ENCODE measurements around the gene EPG5. TPM values are rescaled to one million over a fixed set of nuclear protein-coding genes. Genes with fewer than 3 reads are reported as not detected.
"Not testable (repeated sequence)": the region's sequence is repeated elsewhere in the genome, so short reads cannot be mapped to it uniquely, and the experiment has no call there.

Gene EPG5
- total and polyA plus RNA-seq, 2 donors from 2014 or later: 4.8 to 32.5 TPM

- FAIRE-seq (no peak), DNase-seq (no peak)
- Histone ChIP-seq H3K36me3 (ENCODE audit: control insufficient read depth in 2 of 3, insufficient read depth in 3 of 3, low read length in 3 of 3) (no peaks in the 10 kb centered on the region), H3K4me1 (ENCODE audit: control insufficient read depth in 2 of 3, insufficient read depth in 2 of 3, low read depth in 1 of 3, low read length in 3 of 3) (peaks cover 0 to 16% (median 6%) of the 10 kb centered on the region in 3 donors), H3K4me3 (ENCODE audit: low read length in 3 of 3) (no peak overlapping the region), H3K9ac (ENCODE audit: low read length in 3 of 3) (peak overlapping the region in 1 of 3 donors; percentile 37), H3K27ac (ENCODE audit: low read depth in 2 of 2, low read length in 2 of 2) (peak overlapping the region; percentile 76 to 83), H3K27me3 (ENCODE audit: control insufficient read depth, insufficient read depth, low read length) (no peaks in the 10 kb centered on the region), H3K9me3 (ENCODE audit: control insufficient read depth in 2 of 3, insufficient read depth in 1 of 3, low read length in 3 of 3) (no peaks in the 10 kb centered on the region)
- intact Hi-C loops (cut with DNase I): no loop called here
- TF ChIP-seq CTCF (IDR thresholded peaks at IDR 0.05; ENCODE audit: borderline replicate concordance, extremely low read depth, insufficient read depth): no peak
Observed at GRCh38 chr18:45962866-45963265, 4.3 kb downstream of the EPG5 start.

DNA sequence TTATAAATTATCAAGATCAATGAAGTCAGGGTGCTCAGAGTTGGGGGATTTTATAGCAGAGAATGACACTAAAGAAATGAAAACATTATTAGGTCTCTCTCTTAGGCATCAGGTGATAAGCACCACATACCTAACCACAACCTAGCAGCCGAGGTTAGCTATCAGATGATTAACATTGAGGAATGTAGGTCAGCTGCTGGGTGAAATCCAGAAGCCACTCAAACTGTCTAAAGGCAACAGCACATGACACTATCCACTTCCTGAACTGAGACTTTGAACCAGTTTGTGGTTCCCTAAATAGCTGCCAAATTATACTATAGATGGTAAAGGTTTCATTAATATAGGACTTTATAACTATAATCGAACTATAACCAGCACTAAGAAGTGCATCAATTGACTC lies 4.7 kb downstream of the EPG5 start:
- DNase-seq (peak in 2 of 5 donors; percentile 8 to 32), FAIRE-seq (peak; percentile 56)
- intact Hi-C loops (cut with DNase I): no loop called here
- Histone ChIP-seq H3K27ac (ENCODE audit: low read depth in 2 of 2, low read length in 2 of 2) (peak overlapping the region; percentile 48 to 76), H3K9ac (ENCODE audit: low read length in 3 of 3) (peak overlapping the region in 1 of 3 donors; percentile 37), H3K27me3 (ENCODE audit: control insufficient read depth, insufficient read depth, low read length) (no peaks in the 10 kb centered on the region), H3K36me3 (ENCODE audit: control insufficient read depth in 2 of 3, insufficient read depth in 3 of 3, low read length in 3 of 3) (no peaks in the 10 kb centered on the region), H3K4me3 (ENCODE audit: low read length in 3 of 3) (no peak overlapping the region), H3K9me3 (ENCODE audit: control insufficient read depth in 2 of 3, insufficient read depth in 1 of 3, low read length in 3 of 3) (no peaks in the 10 kb centered on the region), H3K4me1 (ENCODE audit: control insufficient read depth in 2 of 3, insufficient read depth in 2 of 3, low read depth in 1 of 3, low read length in 3 of 3) (peaks cover 0 to 19% (median 8%) of the 10 kb centered on the region in 3 donors)
- TF ChIP-seq CTCF (IDR thresholded peaks at IDR 0.05; ENCODE audit: borderline replicate concordance, extremely low read depth, insufficient read depth): no peak

DNA sequence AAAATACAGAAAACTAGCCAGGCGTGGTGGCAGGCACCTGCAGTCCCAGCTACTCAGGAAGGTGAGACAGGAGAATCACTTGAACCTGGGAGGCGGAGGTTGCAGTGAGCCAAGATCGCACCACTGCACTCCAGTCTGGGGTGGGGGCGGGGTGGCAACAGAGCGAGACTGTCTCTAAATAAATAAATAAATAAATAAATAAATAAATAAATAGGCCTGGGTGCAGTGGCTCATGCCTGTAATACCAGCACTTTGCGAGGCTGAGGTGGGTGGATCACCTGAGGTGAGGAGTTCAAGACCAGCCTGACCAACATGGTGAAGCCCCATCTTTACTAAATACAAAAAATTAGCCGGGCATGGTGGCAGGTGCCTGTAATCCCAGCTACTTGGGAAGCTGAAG lies 7.6 kb downstream of the EPG5 start:
- H3K9ac ChIP-seq (ENCODE audit: low read length in 3 of 3); DNase-seq; FAIRE-seq; intact Hi-C loops (cut with DNase I); H3K9me3 ChIP-seq (ENCODE audit: control insufficient read depth in 2 of 3, insufficient read depth in 1 of 3, low read length in 3 of 3); H3K27ac ChIP-seq (ENCODE audit: low read depth in 2 of 2, low read length in 2 of 2); H3K27me3 ChIP-seq (ENCODE audit: control insufficient read depth, insufficient read depth, low read length); H3K4me3 ChIP-seq (ENCODE audit: low read length in 3 of 3): not testable (repeated sequence)
- H3K36me3 ChIP-seq (ENCODE audit: control insufficient read depth in 2 of 3, insufficient read depth in 3 of 3, low read length in 3 of 3): peaks cover 1 to 10% (median 4%) of the 10 kb centered on the region in 3 donors
- peaks cover 0 to 20% (median 9%) of the 10 kb centered on the region in 3 donors for H3K4me1 ChIP-seq (ENCODE audit: control insufficient read depth in 2 of 3, insufficient read depth in 2 of 3, low read depth in 1 of 3, low read length in 3 of 3)

DNA sequence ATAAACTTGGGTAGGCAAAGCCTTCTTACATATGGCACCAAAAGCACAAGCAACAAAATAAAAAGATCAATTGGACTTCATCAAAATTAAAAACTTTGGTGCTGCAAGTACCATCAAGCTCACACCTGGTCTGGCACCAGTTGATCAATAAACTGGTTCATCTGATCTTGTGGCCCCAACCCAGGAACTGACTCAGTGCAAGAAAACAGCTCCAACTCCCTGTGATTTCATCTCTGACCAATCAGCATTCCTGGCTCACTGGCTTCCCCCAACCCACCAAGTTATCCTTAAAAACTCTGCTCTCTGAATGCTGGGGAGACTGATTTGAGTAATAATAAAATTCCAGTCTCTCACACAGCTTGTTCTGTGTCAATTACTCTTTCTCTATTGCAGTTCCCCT lies 8.4 kb downstream of the EPG5 start:
- no peak for FAIRE-seq
- peaks cover 6 to 17% (median 9%) of the 10 kb centered on the region in 3 donors for H3K36me3 ChIP-seq (ENCODE audit: control insufficient read depth in 2 of 3, insufficient read depth in 3 of 3, low read length in 3 of 3)
- DNase-seq: no peak
- intact Hi-C loops (cut with DNase I): no loop called here
- no peaks in the 10 kb centered on the region for H3K9me3 ChIP-seq (ENCODE audit: control insufficient read depth in 2 of 3, insufficient read depth in 1 of 3, low read length in 3 of 3)
- H3K4me1 ChIP-seq (ENCODE audit: control insufficient read depth in 2 of 3, insufficient read depth in 2 of 3, low read depth in 1 of 3, low read length in 3 of 3): peaks cover 0 to 20% (median 9%) of the 10 kb centered on the region in 3 donors
- no peak overlapping the region for H3K9ac ChIP-seq (ENCODE audit: low read length in 3 of 3)
- no peaks in the 10 kb centered on the region for H3K27me3 ChIP-seq (ENCODE audit: control insufficient read depth, insufficient read depth, low read length)
- H3K27ac ChIP-seq (ENCODE audit: low read depth in 2 of 2, low read length in 2 of 2): no peak overlapping the region
- H3K4me3 ChIP-seq (ENCODE audit: low read length in 3 of 3): no peak overlapping the region
- TF ChIP-seq CTCF (IDR thresholded peaks at IDR 0.05; ENCODE audit: borderline replicate concordance, extremely low read depth, insufficient read depth): no peak

All from kidney (tissue), 14 donors.